H9 (cell line): ENCODE measurements around the gene TMEM86B. TPM values are rescaled to one million over a fixed set of nuclear protein-coding genes. Genes with fewer than 3 reads are reported as not detected.

ENCODE experiments used
- DNase-seq: peaks from one replicate; pipeline ENCODE4 v3.0.0-alpha.2; 2017
- H2AFZ ChIP-seq: one replicate; pipeline ENCODE4 v1.6.1; 2013; ENCODE audit warnings: mild to moderate bottlenecking, low read length, control low read depth, moderate library complexity
- H2AK5ac ChIP-seq: 2 replicates; pipeline ENCODE4 v1.6.1; 2013; ENCODE audit warnings: low read length, control low read depth, mixed read lengths; ENCODE audit not compliant: insufficient read length
- H2BK120ac ChIP-seq: one replicate; pipeline ENCODE4 v1.6.1; 2013; ENCODE audit warnings: low read depth, mild to moderate bottlenecking, low read length, control low read depth, inconsistent platforms; ENCODE audit not compliant: poor library complexity, severe bottlenecking
- H2BK12ac ChIP-seq: 2 replicates; pipeline ENCODE4 v1.6.1; 2013; ENCODE audit warnings: low read length, control low read depth, mixed read lengths, low read depth; ENCODE audit not compliant: insufficient read length
- H2BK15ac ChIP-seq: 2 replicates; pipeline ENCODE4 v1.6.1; 2013; ENCODE audit warnings: low read depth, low read length, control low read depth
- H2BK20ac ChIP-seq: one replicate; pipeline ENCODE4 v1.6.1; 2013; ENCODE audit warnings: low read depth, mild to moderate bottlenecking, low read length, control low read depth, inconsistent platforms; ENCODE audit not compliant: poor library complexity, severe bottlenecking
- H2BK5ac ChIP-seq: 2 replicates; pipeline ENCODE4 v1.6.1; 2013; ENCODE audit warnings: low read length, control low read depth, mixed read lengths; ENCODE audit not compliant: insufficient read length
- H3K14ac ChIP-seq: 2 replicates; pipeline ENCODE4 v1.6.1; 2013; ENCODE audit warnings: low read length, control low read depth; ENCODE audit not compliant: insufficient read depth
- H3K18ac ChIP-seq: 2 replicates; pipeline ENCODE4 v1.6.1; 2013; ENCODE audit warnings: low read depth, mild to moderate bottlenecking, mixed read lengths, low read length, control low read depth; ENCODE audit not compliant: insufficient read length
- H3K23ac ChIP-seq: 2 replicates; pipeline ENCODE4 v1.6.1; 2013; ENCODE audit warnings: low read length, control low read depth, mixed read lengths, low read depth; ENCODE audit not compliant: insufficient read length
- H3K23me2 ChIP-seq: 2 replicates; pipeline ENCODE4 v1.6.1; 2013; ENCODE audit warnings: low read depth, mild to moderate bottlenecking, mixed read lengths, low read length, control low read depth; ENCODE audit not compliant: insufficient read length, poor library complexity, severe bottlenecking
- H3K27ac ChIP-seq: 2 replicates; pipeline ENCODE4 v1.5.1; 2013; ENCODE audit warnings: low read length, control low read depth, mixed read lengths, low read depth; ENCODE audit not compliant: insufficient read length
- H3K27me3 ChIP-seq: 2 replicates; pipeline ENCODE4 v1.6.1; 2013; ENCODE audit warnings: low read length, control low read depth, inconsistent platforms; ENCODE audit not compliant: insufficient read depth
- H3K4ac ChIP-seq: 2 replicates; pipeline ENCODE4 v1.6.1; 2013; ENCODE audit warnings: low read depth, mild to moderate bottlenecking, control low read depth, inconsistent platforms, low read length, moderate library complexity
- H3K4me1 ChIP-seq: 2 replicates; pipeline ENCODE4 v1.6.1; 2013; ENCODE audit warnings: low read length, control low read depth, inconsistent platforms; ENCODE audit not compliant: insufficient read depth
- H3K4me2 ChIP-seq: 2 replicates; pipeline ENCODE4 v1.6.1; 2013; ENCODE audit warnings: low read length, control low read depth, mixed read lengths; ENCODE audit not compliant: insufficient read length, insufficient read depth
- H3K56ac ChIP-seq: 2 replicates; pipeline ENCODE4 v1.6.1; 2013; ENCODE audit warnings: low read depth, mild to moderate bottlenecking, mixed read lengths, low read length, control low read depth; ENCODE audit not compliant: insufficient read length
- H3K79me1 ChIP-seq: 2 replicates; pipeline ENCODE4 v1.6.1; 2013; ENCODE audit warnings: low read depth, mild to moderate bottlenecking, moderate library complexity, low read length, control low read depth, inconsistent platforms; ENCODE audit not compliant: insufficient read depth, poor library complexity, severe bottlenecking
- H3K79me2 ChIP-seq: 2 replicates; pipeline ENCODE4 v1.6.1; 2013; ENCODE audit warnings: low read length, control low read depth, inconsistent platforms; ENCODE audit not compliant: insufficient read depth
- H3K9ac ChIP-seq: 2 replicates; pipeline ENCODE4 v1.6.1; 2013; ENCODE audit warnings: low read length, control low read depth, mixed read lengths; ENCODE audit not compliant: insufficient read length; ENCODE audit errors: extremely low read depth
- H3K9me3 ChIP-seq: one replicate; pipeline ENCODE4 v1.6.1; 2013; ENCODE audit warnings: low read depth, low read length, inconsistent platforms; ENCODE audit not compliant: control insufficient read depth
- H3T11ph ChIP-seq: one replicate; pipeline ENCODE4 v1.6.1; 2013; ENCODE audit warnings: mild to moderate bottlenecking, low read length, control low read depth, inconsistent platforms
- H4K20me1 ChIP-seq: one replicate; pipeline ENCODE4 v1.6.1; 2013; ENCODE audit not compliant: control insufficient read depth, insufficient read length, insufficient read depth
- H4K5ac ChIP-seq: 2 replicates; pipeline ENCODE4 v1.6.1; 2013; ENCODE audit warnings: low read depth, mild to moderate bottlenecking, mixed read lengths, low read length, control low read depth; ENCODE audit not compliant: insufficient read length
- H4K8ac ChIP-seq: replicated peaks from 2 replicates; pipeline ENCODE4 v1.6.1; 2013; ENCODE audit warnings: low read length, control low read depth, mixed read lengths, low read depth; ENCODE audit not compliant: insufficient read length
- H4K91ac ChIP-seq: 2 replicates; pipeline ENCODE4 v1.6.1; 2013; ENCODE audit warnings: low read depth, mild to moderate bottlenecking, moderate library complexity, mixed read lengths, low read length, control low read depth; ENCODE audit not compliant: insufficient read length
- H3K27ac Mint-ChIP-seq, 3 experiments: 2 replicates in 2 of 3; 3 replicates in 1 of 3; pipeline ENCODE4 v1.8.0; 2020 to 2021; ENCODE audit warnings: mixed read lengths in 3 of 3, mild to moderate bottlenecking in 1 of 3, moderate library complexity in 1 of 3
- H3K27me3 Mint-ChIP-seq: 2 replicates; pipeline ENCODE4 v1.8.0; 2021; ENCODE audit warnings: low read depth, mild to moderate bottlenecking, moderate library complexity, mixed read lengths
- H3K36me3 Mint-ChIP-seq, 3 experiments: 2 replicates in 2 of 3; 3 replicates in 1 of 3; pipeline ENCODE4 v1.8.0; 2020 to 2021; ENCODE audit warnings: low read depth in 3 of 3, mixed read lengths in 3 of 3; ENCODE audit not compliant: insufficient read depth in 1 of 3
- H3K4me1 Mint-ChIP-seq, 2 experiments: 2 replicates each; pipeline ENCODE4 v1.8.0; 2020; ENCODE audit warnings: mixed read lengths in 2 of 2
- H3K4me3 Mint-ChIP-seq, 2 experiments: 2 replicates in 1 of 2; 3 replicates in 1 of 2; pipeline ENCODE4 v1.8.0; 2020 to 2021; ENCODE audit warnings: mild to moderate bottlenecking in 2 of 2, mixed read lengths in 2 of 2, moderate library complexity in 1 of 2
- H3K9me3 Mint-ChIP-seq, 2 experiments: 2 replicates in 1 of 2; 3 replicates in 1 of 2; pipeline ENCODE4 v1.8.0; 2020; ENCODE audit warnings: mild to moderate bottlenecking in 2 of 2, mixed read lengths in 2 of 2, moderate library complexity in 1 of 2
- CTCF ChIP-seq: fragments of 200-600 bp; sonication (generic); conservative IDR thresholded peaks from 3 replicates; pipeline ENCODE4 v1.8.0; 2021; ENCODE audit warnings: antibody characterized with exemption, mild to moderate bottlenecking
- WGBS: extraction: QIAGEN DNeasy Blood & Tissue Kit; methylation state at CpG from one replicate; pipeline ENCODE4 v1.1.7; 2013; ENCODE audit warnings: missing lambda C conversion rate, low lambda C conversion rate, mixed read lengths; ENCODE audit not compliant: insufficient read length; ENCODE audit errors: extremely low coverage; 5-methylcytosine and 5-hydroxymethylcytosine counted together
- total RNA-seq: library from RNA; stranded (reverse); gene quantifications from 2 replicates; pipeline ENCODE4 v1.2.1, GENCODE V29; 2021

TMEM86B gene
- total RNA-seq, 1 experiment from 2014 or later: 4.5 TPM

- Histone ChIP-seq H2BK120ac (no peak overlapping the region), H2AK5ac (no peak overlapping the region), H3K4me2 (no peak overlapping the region), H3K27ac (no peak overlapping the region), H2AFZ (no peak overlapping the region), H3K14ac (no peak overlapping the region), H2BK12ac (no peak overlapping the region), H3K9me3 (no peaks in the 10 kb centered on the region), H2BK15ac (no peak overlapping the region), H3K27me3 (no peaks in the 10 kb centered on the region), H4K8ac (no peak overlapping the region), H2BK20ac (no peak overlapping the region), H3K9ac (no peak overlapping the region), H3K56ac (no peak overlapping the region), H3K18ac (no peak overlapping the region), H3K4ac (no peak overlapping the region), H4K91ac (no peak overlapping the region), H3T11ph (no peak overlapping the region), H3K4me1 (no peaks in the 10 kb centered on the region), H3K23ac (no peak overlapping the region), H3K79me2 (no peaks in the 10 kb centered on the region), H4K5ac (no peak overlapping the region), H2BK5ac (no peak overlapping the region), H3K79me1 (no peaks in the 10 kb centered on the region), H3K23me2 (no peaks in the 10 kb centered on the region), H4K20me1 (no peaks in the 10 kb centered on the region)
- H3K9me3 Mint-ChIP-seq: no peaks in the 10 kb centered on the region
- no peaks in the 10 kb centered on the region for H3K27me3 Mint-ChIP-seq
- WGBS: no CpG with 5 or more reads among the region's 5 CpGs
- DNase-seq: no peak
- H3K4me3 Mint-ChIP-seq: no peak overlapping the region
- no peak for TF ChIP-seq CTCF
- H3K27ac Mint-ChIP-seq: no peak overlapping the region
- H3K36me3 Mint-ChIP-seq: peaks cover 23 to 61% (median 61%) of the 10 kb centered on the region in 3 experiments; a peak in 6 of 7 replicates
- H3K4me1 Mint-ChIP-seq: no peaks in the 10 kb centered on the region
Observed at GRCh38 chr19:55232986-55233385, 4.4 kb upstream of the TMEM86B start.
